Ishikawa (cell line): ENCODE data around the gene CSF2.

ENCODE experiments used
- CEBPB ChIP-seq: IDR thresholded peaks from 2 replicates; pipeline ENCODE4 v1.6.1; 2012
- EP300 ChIP-seq: IDR thresholded peaks from 2 replicates; pipeline ENCODE4 v1.6.1; 2012; ENCODE audit warnings: borderline replicate concordance
- FOXM1 ChIP-seq: IDR thresholded peaks from 2 replicates; pipeline ENCODE4 v1.6.1; 2012; ENCODE audit warnings: low read depth, borderline replicate concordance
- MAX ChIP-seq: IDR thresholded peaks from 2 replicates; pipeline ENCODE4 v1.6.1; 2012
- NFIC ChIP-seq: IDR thresholded peaks from 2 replicates; pipeline ENCODE4 v1.6.1; 2012
- RAD21 ChIP-seq: IDR thresholded peaks from 2 replicates; pipeline ENCODE4 v1.6.1; 2012; ENCODE audit warnings: low read depth
- REST ChIP-seq: IDR thresholded peaks from 2 replicates; pipeline ENCODE4 v1.6.1; 2012; ENCODE audit warnings: low read depth, mild to moderate bottlenecking
- TAF1 ChIP-seq: IDR thresholded peaks from 2 replicates; pipeline ENCODE4 v1.6.1; 2012; ENCODE audit warnings: low read depth, mild to moderate bottlenecking
- TCF12 ChIP-seq: IDR thresholded peaks from 2 replicates; pipeline ENCODE4 v1.6.1; 2012; ENCODE audit warnings: low read depth
- TEAD4 ChIP-seq: IDR thresholded peaks from 2 replicates; pipeline ENCODE4 v1.6.1; 2012
- USF1 ChIP-seq: IDR thresholded peaks from 2 replicates; pipeline ENCODE4 v1.6.1; 2012
- YY1 ChIP-seq: IDR thresholded peaks from 2 replicates; pipeline ENCODE4 v1.6.1; 2012; ENCODE audit warnings: low read depth
- ZBTB7A ChIP-seq: IDR thresholded peaks from 2 replicates; pipeline ENCODE4 v1.6.1; 2012; ENCODE audit warnings: low read depth

- TF ChIP-seq RAD21 (no peak), TCF12 (no peak), EP300 (no peak), MAX (no peak), FOXM1 (no peak), YY1 (no peak), TAF1 (no peak), TEAD4 (no peak), CEBPB (no peak), REST (no peak), NFIC (no peak), USF1 (no peak), ZBTB7A (no peak)
These were observed 15.9 kb upstream of the CSF2 start for GRCh38 chr5:132057498-132058255.
